ENCODE data around the gene ARHGAP42. TPM values are rescaled to one million over a fixed set of nuclear protein-coding genes. Genes with fewer than 3 reads are reported as not detected.
"Not testable (repeated sequence)": the region's sequence is repeated elsewhere in the genome, so short reads cannot be mapped to it uniquely, and the experiment has no call there.

ARHGAP42 gene
- total RNA-seq, 2 experiments from 2014 or later = not detected

GRCh38 chr11:100888836-100889235 is 201.7 kb downstream of the ARHGAP42 start:
- ATAC-seq (ENCODE audit: low read depth) = no peak

DNA sequence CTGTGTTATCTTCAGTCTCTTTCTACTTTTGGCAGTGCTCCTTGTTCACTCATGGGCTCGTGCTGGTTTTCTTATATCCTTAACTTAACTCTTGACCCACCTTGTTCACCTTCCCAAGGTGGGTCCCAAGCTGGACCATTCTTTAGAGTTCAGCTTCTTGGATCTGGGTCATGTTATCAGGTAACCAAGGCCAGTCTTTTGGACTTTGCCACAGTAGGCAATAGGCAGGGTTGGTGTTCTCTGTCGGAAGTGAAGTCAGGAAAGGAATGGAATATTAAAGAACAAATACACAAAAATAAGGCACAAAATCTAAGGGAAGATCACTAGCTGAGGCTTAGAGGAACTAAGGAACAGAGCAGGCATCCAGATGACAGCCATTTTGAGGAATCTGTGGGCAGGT is 202.7 kb downstream of the ARHGAP42 start:
- Mint-ChIP-seq H3K4me1 (no peaks in the 10 kb centered on the region), H3K36me3 (no peaks in the 10 kb centered on the region), H3K27ac (no peak overlapping the region), H3K4me3 (no peak overlapping the region), H3K27me3 (no peaks in the 10 kb centered on the region), H3K9me3 (no peaks in the 10 kb centered on the region)
- DNase-seq (no peak), ATAC-seq (ENCODE audit: low read depth) (no peak)
- POLR2A ChIA-PET = no interaction called here

More at GRCh38 chr11:100888836-100889235, 201.7 kb downstream of the ARHGAP42 start:
- Mint-ChIP-seq H3K9me3 (no peaks in the 10 kb centered on the region), H3K4me3 (no peak overlapping the region), H3K4me1 (no peaks in the 10 kb centered on the region), H3K27ac (no peak overlapping the region), H3K36me3 (no peaks in the 10 kb centered on the region), H3K27me3 (no peaks in the 10 kb centered on the region)
- DNase-seq = no peak
- POLR2A ChIA-PET = no interaction called here

GRCh38 chr11:100890789-100891188 is 203.7 kb downstream of the ARHGAP42 start:
- POLR2A ChIA-PET = no interaction called here
- H3K27me3 Mint-ChIP-seq = no peaks in the 10 kb centered on the region
- no peaks in the 10 kb centered on the region for H3K36me3 Mint-ChIP-seq
- no peak overlapping the region for H3K4me3 Mint-ChIP-seq
- no peaks in the 10 kb centered on the region for H3K4me1 Mint-ChIP-seq
- no peak for ATAC-seq (ENCODE audit: low read depth)
- H3K9me3 Mint-ChIP-seq = no peaks in the 10 kb centered on the region
- no peak overlapping the region for H3K27ac Mint-ChIP-seq
- no peak for DNase-seq

- Mint-ChIP-seq H3K4me1 (no peaks in the 10 kb centered on the region), H3K9me3 (no peaks in the 10 kb centered on the region), H3K36me3 (no peaks in the 10 kb centered on the region), H3K4me3 (no peak overlapping the region), H3K27me3 (no peaks in the 10 kb centered on the region), H3K27ac (no peak overlapping the region)
- ATAC-seq (ENCODE audit: low read depth) (no peak), DNase-seq (no peak)
- POLR2A ChIA-PET = no interaction called here
Observed at GRCh38 chr11:100892886-100893285, 205.8 kb downstream of the ARHGAP42 start.

GRCh38 chr11:100895449-100895848 is 208.4 kb downstream of the ARHGAP42 start:
- POLR2A ChIA-PET = interaction anchor here (0.6 kb wide), 1 partner anchor 1943 kb away, joined by 4 read pairs; no protein-coding TSS in a partner anchor
- DNase-seq (no peak), ATAC-seq (ENCODE audit: low read depth) (no peak)
- Mint-ChIP-seq H3K4me3 (no peak overlapping the region), H3K27me3 (no peaks in the 10 kb centered on the region), H3K9me3 (no peaks in the 10 kb centered on the region), H3K27ac (no peak overlapping the region), H3K4me1 (no peaks in the 10 kb centered on the region), H3K36me3 (no peaks in the 10 kb centered on the region)

GRCh38 chr11:100895976-100896375 is 208.9 kb downstream of the ARHGAP42 start:
- H3K36me3 Mint-ChIP-seq; ATAC-seq (ENCODE audit: low read depth); H3K9me3 Mint-ChIP-seq; DNase-seq; H3K27ac Mint-ChIP-seq; H3K4me1 Mint-ChIP-seq; H3K4me3 Mint-ChIP-seq; H3K27me3 Mint-ChIP-seq: not testable (repeated sequence)
- POLR2A ChIA-PET = interaction anchor here (0.6 kb wide), 1 partner anchor 1943 kb away, joined by 4 read pairs; no protein-coding TSS in a partner anchor

GRCh38 chr11:100901471-100901870 is 214.4 kb downstream of the ARHGAP42 start:
- H3K27ac Mint-ChIP-seq; H3K4me3 Mint-ChIP-seq; H3K27me3 Mint-ChIP-seq; ATAC-seq (ENCODE audit: low read depth); H3K36me3 Mint-ChIP-seq; DNase-seq; H3K9me3 Mint-ChIP-seq; POLR2A ChIA-PET; H3K4me1 Mint-ChIP-seq: not testable (repeated sequence)

GRCh38 chr11:100902454-100903141 is 215.5 kb downstream of the ARHGAP42 start:
- no peaks in the 10 kb centered on the region for H3K9me3 Mint-ChIP-seq
- no peaks in the 10 kb centered on the region for H3K4me1 Mint-ChIP-seq
- no peaks in the 10 kb centered on the region for H3K36me3 Mint-ChIP-seq
- ATAC-seq (ENCODE audit: low read depth) (no peak), DNase-seq (no peak)
- no peak overlapping the region for H3K4me3 Mint-ChIP-seq
- H3K27me3 Mint-ChIP-seq = no peaks in the 10 kb centered on the region
- H3K27ac Mint-ChIP-seq = no peak overlapping the region
- POLR2A ChIA-PET = no interaction called here

DNA sequence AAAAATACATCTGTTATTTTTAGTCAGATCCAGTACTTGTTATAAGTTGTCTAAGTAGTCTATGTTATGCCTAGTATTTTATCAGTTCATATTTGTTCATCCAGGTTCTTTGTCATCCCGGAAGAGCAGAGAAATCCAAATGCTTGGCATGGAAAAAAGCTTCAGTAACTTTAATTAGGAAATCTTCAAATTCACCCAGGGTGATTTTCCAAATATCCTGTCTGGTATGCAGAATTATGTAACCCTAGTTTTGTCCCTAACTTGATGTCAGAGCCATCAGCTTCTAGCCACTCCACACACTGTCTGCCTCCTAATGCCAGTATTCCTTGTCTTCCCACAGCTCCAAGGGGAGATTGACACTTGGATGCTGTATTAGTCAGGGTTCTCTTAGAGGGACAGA is 216.2 kb downstream of the ARHGAP42 start:
- H3K9me3 Mint-ChIP-seq = no peaks in the 10 kb centered on the region
- no peak for ATAC-seq (ENCODE audit: low read depth)
- no peak overlapping the region for H3K4me3 Mint-ChIP-seq
- no peak overlapping the region for H3K27ac Mint-ChIP-seq
- POLR2A ChIA-PET = no interaction called here
- no peaks in the 10 kb centered on the region for H3K4me1 Mint-ChIP-seq
- H3K27me3 Mint-ChIP-seq = peaks cover under 1% of the 10 kb centered on the region
- DNase-seq = no peak
- H3K36me3 Mint-ChIP-seq = no peaks in the 10 kb centered on the region

- H3K4me3 Mint-ChIP-seq = no peak overlapping the region
- H3K4me1 Mint-ChIP-seq = no peaks in the 10 kb centered on the region
- no peaks in the 10 kb centered on the region for H3K9me3 Mint-ChIP-seq
- no peak for ATAC-seq (ENCODE audit: low read depth)
- POLR2A ChIA-PET = no interaction called here
- H3K27ac Mint-ChIP-seq = no peak overlapping the region
- no peaks in the 10 kb centered on the region for H3K36me3 Mint-ChIP-seq
- H3K27me3 Mint-ChIP-seq = peaks cover 2% of the 10 kb centered on the region
- DNase-seq = no peak
Observed at GRCh38 chr11:100905684-100906083, 218.6 kb downstream of the ARHGAP42 start.

DNA sequence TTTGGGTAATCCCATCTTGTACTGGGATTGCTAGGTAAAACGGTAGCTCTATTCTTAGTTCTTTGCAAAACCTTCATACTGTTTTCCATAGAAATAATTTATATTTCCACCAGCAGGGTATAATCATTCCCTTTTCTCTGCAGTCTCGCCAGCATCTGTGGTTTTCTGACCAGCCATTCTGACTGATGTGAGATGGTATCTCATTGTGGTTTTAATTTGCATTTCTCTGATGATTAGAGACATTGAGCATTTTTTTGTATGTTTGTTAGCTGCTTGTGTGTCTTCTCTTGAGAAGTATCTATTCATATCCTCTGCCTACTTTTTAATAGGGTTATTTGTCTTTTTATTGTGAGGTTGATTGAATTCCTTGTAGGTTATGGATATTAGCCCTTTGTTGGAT is 221.7 kb downstream of the ARHGAP42 start:
- H3K36me3 Mint-ChIP-seq = no peaks in the 10 kb centered on the region
- H3K9me3 Mint-ChIP-seq = no peaks in the 10 kb centered on the region
- DNase-seq (no peak), ATAC-seq (ENCODE audit: low read depth) (no peak)
- POLR2A ChIA-PET = no interaction called here
- H3K27me3 Mint-ChIP-seq = peaks cover 2% of the 10 kb centered on the region
- no peak overlapping the region for H3K27ac Mint-ChIP-seq
- H3K4me3 Mint-ChIP-seq = no peak overlapping the region
- no peaks in the 10 kb centered on the region for H3K4me1 Mint-ChIP-seq

DNA sequence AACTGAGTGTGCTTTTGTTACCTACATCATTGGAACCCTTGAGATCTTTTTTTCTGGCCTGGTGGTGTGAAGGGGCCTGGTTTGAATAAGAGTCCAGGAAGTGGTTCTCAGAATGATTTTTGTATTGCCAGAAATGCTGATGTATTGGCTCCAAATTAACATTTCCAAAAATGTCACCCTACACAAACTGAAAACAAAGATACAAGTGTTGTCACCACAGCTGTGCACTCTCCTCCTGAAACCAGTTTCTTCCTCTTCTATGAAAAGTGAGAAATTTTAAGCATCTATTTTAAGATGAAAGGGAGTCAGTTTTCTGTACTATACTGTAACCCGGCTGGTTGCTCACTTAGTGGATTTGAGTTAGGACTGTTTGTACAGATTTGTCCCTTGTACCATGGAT is 223.7 kb downstream of the ARHGAP42 start:
- Mint-ChIP-seq H3K27me3 (peaks cover 2% of the 10 kb centered on the region), H3K4me1 (no peaks in the 10 kb centered on the region), H3K27ac (no peak overlapping the region), H3K9me3 (no peaks in the 10 kb centered on the region), H3K4me3 (no peak overlapping the region), H3K36me3 (no peaks in the 10 kb centered on the region)
- ATAC-seq (ENCODE audit: low read depth) (no peak), DNase-seq (no peak)
- POLR2A ChIA-PET = no interaction called here

- Mint-ChIP-seq H3K27me3 (no peaks in the 10 kb centered on the region), H3K36me3 (no peaks in the 10 kb centered on the region), H3K27ac (no peak overlapping the region), H3K9me3 (no peaks in the 10 kb centered on the region), H3K4me1 (no peaks in the 10 kb centered on the region), H3K4me3 (no peak overlapping the region)
- DNase-seq (no peak), ATAC-seq (ENCODE audit: low read depth) (no peak)
- POLR2A ChIA-PET = no interaction called here
Observed at GRCh38 chr11:100914415-100915110, 227.5 kb downstream of the ARHGAP42 start.
